Measurements from ENCODE around the gene DCTN2. TPM values are rescaled to one million over a fixed set of nuclear protein-coding genes. Genes with fewer than 3 reads are reported as not detected.
A peak's percentile ranks its signal among the peaks of the same experiment; 100 is the strongest.

Gene DCTN2
- total RNA-seq, 2 donors from 2014 or later, result 101 to 153 TPM

DNA sequence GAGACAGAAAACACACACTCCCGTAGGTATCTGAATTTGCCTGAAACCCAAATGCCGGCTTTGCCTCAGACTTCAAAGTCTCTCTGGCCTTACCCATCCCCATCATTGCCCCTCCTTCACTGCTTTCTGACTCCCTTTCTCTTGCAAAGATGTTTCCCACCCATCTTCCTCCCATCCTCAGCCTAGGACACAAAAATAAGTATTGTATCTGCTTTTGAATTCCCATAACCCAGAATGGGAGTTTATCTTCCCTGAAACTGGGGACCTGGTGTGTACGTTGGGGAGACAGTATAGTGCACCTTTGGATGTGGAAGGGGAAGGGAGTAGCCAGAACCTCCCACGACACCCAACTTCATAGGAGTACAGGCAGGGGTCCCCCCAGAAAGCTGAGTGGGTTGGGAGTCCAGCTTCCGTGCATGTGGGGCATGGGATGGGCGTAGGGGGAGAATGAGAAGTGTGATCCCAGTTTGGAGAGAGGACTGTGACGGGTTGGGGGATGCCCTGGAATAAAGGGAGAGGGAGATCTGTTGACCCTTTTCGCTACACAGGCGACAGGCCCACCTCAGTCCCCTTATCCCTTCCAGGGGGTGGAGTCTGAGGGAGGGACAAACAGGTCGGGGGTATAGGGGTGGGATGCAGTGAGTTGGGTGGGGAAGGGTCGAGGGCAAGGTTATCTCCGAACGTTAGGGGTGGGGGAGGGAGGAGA is 2.4 kb upstream of the DCTN2 start:
- Histone ChIP-seq H3K9me3 (no peaks in the 10 kb centered on the region), H3K4me1 (ENCODE audit: control insufficient read depth in 1 of 2, low read depth in 2 of 2) (peaks cover 9 to 29% of the 10 kb centered on the region in 2 donors), H3K27ac (no peak overlapping the region), H3K4me3 (peak overlapping the region; percentile 81), H3K36me3 (no peaks in the 10 kb centered on the region), H3K27me3 (replicated peaks; ENCODE audit: insufficient read depth) (no peaks in the 10 kb centered on the region)
- DNase-seq (ENCODE audit: low spot score) (no peak), ATAC-seq (ENCODE audit: insufficient number of reproducible peaks, low FRiP score, low read depth) (no peak)
- TF ChIP-seq CTCF (IDR thresholded peaks at IDR 0.05), result no peak

DNA sequence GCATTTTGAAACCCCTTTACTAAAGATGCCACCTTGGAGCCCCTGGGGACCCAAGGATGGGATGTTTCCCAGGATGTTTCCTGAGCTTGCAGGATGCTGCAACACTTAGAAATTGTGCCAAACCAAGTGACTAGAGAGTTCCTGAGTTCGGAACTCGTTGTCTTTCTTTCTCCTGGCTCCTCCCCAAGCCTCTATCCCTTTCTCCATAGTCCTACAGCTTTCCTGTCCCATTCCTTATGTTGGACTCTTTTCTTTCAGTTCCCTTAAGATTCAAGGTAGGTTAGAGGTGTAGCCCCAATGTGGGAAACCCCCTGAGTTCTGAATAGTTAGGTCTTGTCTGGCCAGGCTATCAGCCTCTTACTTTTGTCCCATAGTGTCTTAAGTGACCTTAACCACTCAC is 1.5 kb upstream of the DCTN2 start:
- no peak overlapping the region for H3K4me3 ChIP-seq
- DNase-seq (ENCODE audit: low spot score) (no peak), ATAC-seq (ENCODE audit: insufficient number of reproducible peaks, low FRiP score, low read depth) (no peak)
- no peak overlapping the region for H3K27ac ChIP-seq
- TF ChIP-seq CTCF (IDR thresholded peaks at IDR 0.05), result no peak
- H3K27me3 ChIP-seq (replicated peaks; ENCODE audit: insufficient read depth), result no peaks in the 10 kb centered on the region
- H3K36me3 ChIP-seq, result no peaks in the 10 kb centered on the region
- peaks cover 9 to 29% of the 10 kb centered on the region in 2 donors for H3K4me1 ChIP-seq (ENCODE audit: control insufficient read depth in 1 of 2, low read depth in 2 of 2)
- no peaks in the 10 kb centered on the region for H3K9me3 ChIP-seq

DNA sequence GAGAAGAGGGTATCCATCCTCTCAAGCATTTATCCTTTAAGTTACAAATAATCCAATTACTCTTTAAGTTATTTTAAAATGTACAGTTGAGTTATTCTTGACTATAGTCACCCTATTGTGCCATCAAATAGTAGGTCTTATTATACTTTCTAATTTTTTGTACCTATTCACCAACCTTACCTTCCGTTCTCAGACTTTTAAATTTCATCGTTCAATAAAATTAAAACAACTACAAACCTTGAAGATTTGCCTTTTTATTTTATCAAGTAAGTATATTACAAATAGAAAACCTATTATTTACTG is 972 bp upstream of the DCTN2 start:
- Histone ChIP-seq H3K36me3 (no peaks in the 10 kb centered on the region), H3K4me1 (ENCODE audit: control insufficient read depth in 1 of 2, low read depth in 2 of 2) (peaks cover 9 to 29% of the 10 kb centered on the region in 2 donors), H3K27ac (no peak overlapping the region), H3K4me3 (no peak overlapping the region), H3K27me3 (replicated peaks; ENCODE audit: insufficient read depth) (no peaks in the 10 kb centered on the region), H3K9me3 (no peaks in the 10 kb centered on the region)
- DNase-seq (ENCODE audit: low spot score) (no peak), ATAC-seq (ENCODE audit: insufficient number of reproducible peaks, low FRiP score, low read depth) (no peak)
- no peak for TF ChIP-seq CTCF (IDR thresholded peaks at IDR 0.05)

GRCh38 chr12:57547288-57548012 is 458 bp upstream of the DCTN2 start:
- DNase-seq (ENCODE audit: low spot score), result no peak
- H3K27ac ChIP-seq, result peak overlapping the region in 1 of 2 donors; percentile 80
- H3K4me1 ChIP-seq (ENCODE audit: control insufficient read depth in 1 of 2, low read depth in 2 of 2), result peaks cover 9 to 29% of the 10 kb centered on the region in 2 donors
- no peak for ATAC-seq (ENCODE audit: insufficient number of reproducible peaks, low FRiP score, low read depth)
- peak overlapping the region; percentile 94 for H3K4me3 ChIP-seq
- no peaks in the 10 kb centered on the region for H3K36me3 ChIP-seq
- no peaks in the 10 kb centered on the region for H3K27me3 ChIP-seq (replicated peaks; ENCODE audit: insufficient read depth)
- H3K9me3 ChIP-seq, result no peaks in the 10 kb centered on the region
- no peak for TF ChIP-seq CTCF (IDR thresholded peaks at IDR 0.05)

DNA sequence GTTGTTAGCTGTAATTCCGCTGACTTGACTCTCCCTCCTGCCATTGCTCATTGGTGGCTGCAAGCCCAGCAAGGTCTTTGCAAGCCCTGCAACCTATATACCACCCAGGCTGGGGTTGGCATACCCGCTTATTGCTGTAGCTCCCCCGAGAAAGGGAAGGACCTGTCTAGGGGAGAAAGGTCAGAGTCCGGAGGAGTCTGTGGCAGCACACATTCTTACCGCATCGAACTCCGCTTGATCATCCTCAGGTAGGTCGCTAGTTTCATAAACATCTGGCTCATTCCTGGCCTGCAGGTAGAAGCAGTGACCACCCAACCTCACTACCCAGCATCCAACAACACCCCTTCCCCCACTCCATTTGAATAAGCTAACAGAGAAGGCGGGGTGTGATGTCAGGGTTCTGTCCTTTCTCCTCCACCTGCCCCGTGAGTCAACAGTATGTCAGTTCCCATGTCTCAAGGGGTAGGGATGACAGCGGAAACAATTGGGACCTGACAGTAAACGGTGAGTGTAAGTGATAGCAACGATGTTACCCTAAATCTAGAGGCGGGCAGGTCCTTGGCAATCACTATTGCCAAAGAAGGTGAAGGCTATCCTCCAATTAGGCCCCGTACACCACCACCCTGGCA is 1.1 kb downstream of the DCTN2 start:
- ATAC-seq (ENCODE audit: insufficient number of reproducible peaks, low FRiP score, low read depth) (no peak), DNase-seq (ENCODE audit: low spot score) (no peak)
- H3K4me1 ChIP-seq (ENCODE audit: control insufficient read depth in 1 of 2, low read depth in 2 of 2), result peaks cover 9 to 29% of the 10 kb centered on the region in 2 donors
- no peaks in the 10 kb centered on the region for H3K36me3 ChIP-seq
- H3K27ac ChIP-seq, result no peak overlapping the region
- peak overlapping the region; percentile 94 for H3K4me3 ChIP-seq
- no peaks in the 10 kb centered on the region for H3K9me3 ChIP-seq
- H3K27me3 ChIP-seq (replicated peaks; ENCODE audit: insufficient read depth), result no peaks in the 10 kb centered on the region
- TF ChIP-seq CTCF (IDR thresholded peaks at IDR 0.05), result no peak

All from thoracic aorta (tissue), 2 donors.